HEK293 (cell line): ENCODE data around the gene DSC1.
A peak's percentile ranks its signal among the peaks of the same experiment; 100 is the strongest.

Experiments used
- BCL11A ChIP-seq: fragments of 450-650 bp; formaldehyde crosslinking; IDR thresholded peaks from 2 replicates; pipeline ENCODE4 v1.5.1; 2016; ENCODE audit warnings: low read depth, missing biosample characterization, missing genetic modification characterization
- GLI2 ChIP-seq: fragments of 450-650 bp; formaldehyde crosslinking; IDR thresholded peaks from 2 replicates; pipeline ENCODE4; 2017; ENCODE audit warnings: missing biosample characterization, missing genetic modification characterization, low read depth, borderline replicate concordance
- KLF1 ChIP-seq: fragments of 450-650 bp; formaldehyde crosslinking; IDR thresholded peaks from 2 replicates; pipeline ENCODE4 v1.5.1; 2016; ENCODE audit warnings: missing biosample characterization, missing genetic modification characterization
- KLF16 ChIP-seq: fragments of 450-650 bp; formaldehyde crosslinking; IDR thresholded peaks from 2 replicates; pipeline ENCODE4 v1.5.1; 2017; ENCODE audit warnings: missing biosample characterization, missing genetic modification characterization
- YY2 ChIP-seq: fragments of 450-650 bp; formaldehyde crosslinking; IDR thresholded peaks from 2 replicates; pipeline ENCODE4 v1.5.1; 2016; ENCODE audit warnings: missing biosample characterization, missing genetic modification characterization
- ZNF10 ChIP-seq: fragments of 450-650 bp; formaldehyde crosslinking; IDR thresholded peaks from 2 replicates; pipeline ENCODE4 v1.5.1; 2017; ENCODE audit warnings: missing biosample characterization, missing genetic modification characterization
- ZNF112 ChIP-seq: fragments of 450-650 bp; formaldehyde crosslinking; IDR thresholded peaks from 2 replicates; pipeline ENCODE4 v1.5.0; 2017; ENCODE audit warnings: missing biosample characterization, missing genetic modification characterization
- ZNF114 ChIP-seq: fragments of 450-650 bp; formaldehyde crosslinking; IDR thresholded peaks from 2 replicates; pipeline ENCODE4 v1.5.0; 2017; ENCODE audit warnings: missing biosample characterization, missing genetic modification characterization
- ZNF155 ChIP-seq: fragments of 450-650 bp; formaldehyde crosslinking; IDR thresholded peaks from 2 replicates; pipeline ENCODE4 v1.5.1; 2016; ENCODE audit warnings: missing biosample characterization, missing genetic modification characterization
- ZNF175 ChIP-seq: fragments of 450-650 bp; formaldehyde crosslinking; IDR thresholded peaks from 2 replicates; pipeline ENCODE4 v1.5.1; 2016; ENCODE audit warnings: missing biosample characterization, missing genetic modification characterization
- ZNF211 ChIP-seq: fragments of 450-650 bp; formaldehyde crosslinking; IDR thresholded peaks from 2 replicates; pipeline ENCODE4 v1.5.1; 2016; ENCODE audit warnings: low read depth, missing biosample characterization, missing genetic modification characterization
- ZNF221 ChIP-seq: fragments of 450-650 bp; formaldehyde crosslinking; IDR thresholded peaks from 2 replicates; pipeline ENCODE4 v1.5.1; 2017; ENCODE audit warnings: missing biosample characterization, missing genetic modification characterization, borderline replicate concordance
- ZNF266 ChIP-seq: fragments of 450-650 bp; formaldehyde crosslinking; IDR thresholded peaks from 2 replicates; pipeline ENCODE4 v1.5.1; 2016; ENCODE audit warnings: missing biosample characterization, missing genetic modification characterization, low read depth
- ZNF274 ChIP-seq, 2 experiments: fragments of 200-500 bp in 1 of 2; fragments of 450-650 bp in 1 of 2; sonication (Bioruptor generic) in 1 of 2; formaldehyde crosslinking in 1 of 2; IDR thresholded peaks; 2 replicates each; pipeline versions ENCODE4 v1.5.1 to v1.6.1; 2014 to 2016; ENCODE audit warnings: borderline replicate concordance in 1 of 2, inconsistent platforms in 1 of 2, low read length in 1 of 2, missing biosample characterization in 1 of 2, missing genetic modification characterization in 1 of 2
- ZNF341 ChIP-seq: fragments of 450-650 bp; formaldehyde crosslinking; IDR thresholded peaks from 2 replicates; pipeline ENCODE4; 2016; ENCODE audit warnings: low read depth, missing biosample characterization, missing genetic modification characterization
- ZNF391 ChIP-seq: fragments of 450-650 bp; formaldehyde crosslinking; IDR thresholded peaks from 2 replicates; pipeline ENCODE4 v1.5.1; 2016; ENCODE audit warnings: low read depth, missing biosample characterization, missing genetic modification characterization, borderline replicate concordance
- ZNF433 ChIP-seq: fragments of 450-650 bp; formaldehyde crosslinking; IDR thresholded peaks from 2 replicates; pipeline ENCODE4 v1.5.1; 2016; ENCODE audit warnings: missing biosample characterization, missing genetic modification characterization, low read depth
- ZNF473 ChIP-seq: fragments of 450-650 bp; formaldehyde crosslinking; IDR thresholded peaks from 2 replicates; pipeline ENCODE4 v1.5.1; 2017; ENCODE audit warnings: missing biosample characterization, missing genetic modification characterization
- ZNF561 ChIP-seq: fragments of 450-650 bp; IDR thresholded peaks from 2 replicates; pipeline ENCODE4 v1.5.1; 2018; ENCODE audit warnings: missing biosample characterization, missing genetic modification characterization, borderline replicate concordance
- ZNF600 ChIP-seq: fragments of 450-650 bp; formaldehyde crosslinking; IDR thresholded peaks from 2 replicates; pipeline ENCODE4 v1.5.1; 2016; ENCODE audit warnings: missing biosample characterization, missing genetic modification characterization
- ZNF777 ChIP-seq: fragments of 450-650 bp; formaldehyde crosslinking; IDR thresholded peaks from 2 replicates; pipeline ENCODE4 v1.5.1; 2017; ENCODE audit warnings: missing biosample characterization, missing genetic modification characterization, borderline replicate concordance
- ZNF791 ChIP-seq: fragments of 450-650 bp; formaldehyde crosslinking; IDR thresholded peaks from 2 replicates; pipeline ENCODE4 v1.5.1; 2016; ENCODE audit warnings: missing biosample characterization, missing genetic modification characterization
- TF ChIP-seq, protein P1 (sequence below): fragments of 450-650 bp; formaldehyde crosslinking; IDR thresholded peaks from 2 replicates; pipeline ENCODE4 v1.5.1; 2016; ENCODE audit warnings: missing biosample characterization, missing genetic modification characterization, low read depth
- TF ChIP-seq, protein P2 (sequence below): fragments of 450-650 bp; formaldehyde crosslinking; IDR thresholded peaks from 2 replicates; pipeline ENCODE4 v1.5.1; 2016; ENCODE audit warnings: missing biosample characterization, missing genetic modification characterization, borderline replicate concordance
- TF ChIP-seq, protein P3 (sequence below): IDR thresholded peaks from 2 replicates; pipeline ENCODE4 v1.6.1; 2011; ENCODE audit warnings: mild to moderate bottlenecking, low read depth, low read length, borderline replicate concordance
- TF ChIP-seq, protein P4 (sequence below): fragments of 450-650 bp; formaldehyde crosslinking; IDR thresholded peaks from 2 replicates; pipeline ENCODE4; 2016; ENCODE audit warnings: missing biosample characterization, missing genetic modification characterization
- TF ChIP-seq, protein P5 (sequence below): fragments of 450-650 bp; formaldehyde crosslinking; IDR thresholded peaks from 2 replicates; pipeline ENCODE4 v1.5.1; 2016; ENCODE audit warnings: missing biosample characterization, missing genetic modification characterization

The DSC1 gene

DNA sequence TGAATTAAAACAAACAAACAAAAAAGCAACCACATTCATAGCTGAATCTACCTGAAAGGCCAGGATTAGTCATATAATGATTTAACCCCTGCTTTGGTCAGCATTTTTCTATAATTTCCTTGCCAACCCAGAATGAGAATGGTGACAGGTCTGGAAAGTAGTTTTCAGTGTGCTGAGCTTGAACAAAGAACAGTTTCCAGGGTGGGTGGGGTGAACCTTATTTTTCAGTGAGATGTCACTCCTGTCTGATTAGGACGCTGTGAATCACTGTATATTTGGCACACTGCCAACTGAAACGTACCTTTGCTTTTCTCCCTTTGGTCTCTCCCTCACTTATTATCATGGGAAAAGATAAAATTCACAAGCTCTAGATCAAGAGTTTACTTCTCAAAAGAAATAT, 35.0 kb upstream of the DSC1 start (continued):
- TF ChIP-seq, protein P1, sequence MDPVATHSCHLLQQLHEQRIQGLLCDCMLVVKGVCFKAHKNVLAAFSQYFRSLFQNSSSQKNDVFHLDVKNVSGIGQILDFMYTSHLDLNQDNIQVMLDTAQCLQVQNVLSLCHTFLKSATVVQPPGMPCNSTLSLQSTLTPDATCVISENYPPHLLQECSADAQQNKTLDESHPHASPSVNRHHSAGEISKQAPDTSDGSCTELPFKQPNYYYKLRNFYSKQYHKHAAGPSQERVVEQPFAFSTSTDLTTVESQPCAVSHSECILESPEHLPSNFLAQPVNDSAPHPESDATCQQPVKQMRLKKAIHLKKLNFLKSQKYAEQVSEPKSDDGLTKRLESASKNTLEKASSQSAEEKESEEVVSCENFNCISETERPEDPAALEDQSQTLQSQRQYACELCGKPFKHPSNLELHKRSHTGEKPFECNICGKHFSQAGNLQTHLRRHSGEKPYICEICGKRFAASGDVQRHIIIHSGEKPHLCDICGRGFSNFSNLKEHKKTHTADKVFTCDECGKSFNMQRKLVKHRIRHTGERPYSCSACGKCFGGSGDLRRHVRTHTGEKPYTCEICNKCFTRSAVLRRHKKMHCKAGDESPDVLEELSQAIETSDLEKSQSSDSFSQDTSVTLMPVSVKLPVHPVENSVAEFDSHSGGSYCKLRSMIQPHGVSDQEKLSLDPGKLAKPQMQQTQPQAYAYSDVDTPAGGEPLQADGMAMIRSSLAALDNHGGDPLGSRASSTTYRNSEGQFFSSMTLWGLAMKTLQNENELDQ (tag by site-specific recombination): no peak
- no peak for TF ChIP-seq ZNF175 (tag by site-specific recombination)
- TF ChIP-seq, protein P2, sequence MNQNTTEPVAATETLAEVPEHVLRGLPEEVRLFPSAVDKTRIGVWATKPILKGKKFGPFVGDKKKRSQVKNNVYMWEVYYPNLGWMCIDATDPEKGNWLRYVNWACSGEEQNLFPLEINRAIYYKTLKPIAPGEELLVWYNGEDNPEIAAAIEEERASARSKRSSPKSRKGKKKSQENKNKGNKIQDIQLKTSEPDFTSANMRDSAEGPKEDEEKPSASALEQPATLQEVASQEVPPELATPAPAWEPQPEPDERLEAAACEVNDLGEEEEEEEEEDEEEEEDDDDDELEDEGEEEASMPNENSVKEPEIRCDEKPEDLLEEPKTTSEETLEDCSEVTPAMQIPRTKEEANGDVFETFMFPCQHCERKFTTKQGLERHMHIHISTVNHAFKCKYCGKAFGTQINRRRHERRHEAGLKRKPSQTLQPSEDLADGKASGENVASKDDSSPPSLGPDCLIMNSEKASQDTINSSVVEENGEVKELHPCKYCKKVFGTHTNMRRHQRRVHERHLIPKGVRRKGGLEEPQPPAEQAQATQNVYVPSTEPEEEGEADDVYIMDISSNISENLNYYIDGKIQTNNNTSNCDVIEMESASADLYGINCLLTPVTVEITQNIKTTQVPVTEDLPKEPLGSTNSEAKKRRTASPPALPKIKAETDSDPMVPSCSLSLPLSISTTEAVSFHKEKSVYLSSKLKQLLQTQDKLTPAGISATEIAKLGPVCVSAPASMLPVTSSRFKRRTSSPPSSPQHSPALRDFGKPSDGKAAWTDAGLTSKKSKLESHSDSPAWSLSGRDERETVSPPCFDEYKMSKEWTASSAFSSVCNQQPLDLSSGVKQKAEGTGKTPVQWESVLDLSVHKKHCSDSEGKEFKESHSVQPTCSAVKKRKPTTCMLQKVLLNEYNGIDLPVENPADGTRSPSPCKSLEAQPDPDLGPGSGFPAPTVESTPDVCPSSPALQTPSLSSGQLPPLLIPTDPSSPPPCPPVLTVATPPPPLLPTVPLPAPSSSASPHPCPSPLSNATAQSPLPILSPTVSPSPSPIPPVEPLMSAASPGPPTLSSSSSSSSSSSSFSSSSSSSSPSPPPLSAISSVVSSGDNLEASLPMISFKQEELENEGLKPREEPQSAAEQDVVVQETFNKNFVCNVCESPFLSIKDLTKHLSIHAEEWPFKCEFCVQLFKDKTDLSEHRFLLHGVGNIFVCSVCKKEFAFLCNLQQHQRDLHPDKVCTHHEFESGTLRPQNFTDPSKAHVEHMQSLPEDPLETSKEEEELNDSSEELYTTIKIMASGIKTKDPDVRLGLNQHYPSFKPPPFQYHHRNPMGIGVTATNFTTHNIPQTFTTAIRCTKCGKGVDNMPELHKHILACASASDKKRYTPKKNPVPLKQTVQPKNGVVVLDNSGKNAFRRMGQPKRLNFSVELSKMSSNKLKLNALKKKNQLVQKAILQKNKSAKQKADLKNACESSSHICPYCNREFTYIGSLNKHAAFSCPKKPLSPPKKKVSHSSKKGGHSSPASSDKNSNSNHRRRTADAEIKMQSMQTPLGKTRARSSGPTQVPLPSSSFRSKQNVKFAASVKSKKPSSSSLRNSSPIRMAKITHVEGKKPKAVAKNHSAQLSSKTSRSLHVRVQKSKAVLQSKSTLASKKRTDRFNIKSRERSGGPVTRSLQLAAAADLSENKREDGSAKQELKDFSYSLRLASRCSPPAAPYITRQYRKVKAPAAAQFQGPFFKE (tag by site-specific recombination): no peak
- TF ChIP-seq BCL11A (tag by site-specific recombination): no peak
- no peak for TF ChIP-seq ZNF266
- no peak for TF ChIP-seq ZNF155 (tag by site-specific recombination)
- TF ChIP-seq, protein P3, sequence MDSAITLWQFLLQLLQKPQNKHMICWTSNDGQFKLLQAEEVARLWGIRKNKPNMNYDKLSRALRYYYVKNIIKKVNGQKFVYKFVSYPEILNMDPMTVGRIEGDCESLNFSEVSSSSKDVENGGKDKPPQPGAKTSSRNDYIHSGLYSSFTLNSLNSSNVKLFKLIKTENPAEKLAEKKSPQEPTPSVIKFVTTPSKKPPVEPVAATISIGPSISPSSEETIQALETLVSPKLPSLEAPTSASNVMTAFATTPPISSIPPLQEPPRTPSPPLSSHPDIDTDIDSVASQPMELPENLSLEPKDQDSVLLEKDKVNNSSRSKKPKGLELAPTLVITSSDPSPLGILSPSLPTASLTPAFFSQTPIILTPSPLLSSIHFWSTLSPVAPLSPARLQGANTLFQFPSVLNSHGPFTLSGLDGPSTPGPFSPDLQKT: no peak
- peak; percentile 89 for TF ChIP-seq ZNF112
- TF ChIP-seq ZNF433 (tag by site-specific recombination): no peak
- TF ChIP-seq, protein P4, sequence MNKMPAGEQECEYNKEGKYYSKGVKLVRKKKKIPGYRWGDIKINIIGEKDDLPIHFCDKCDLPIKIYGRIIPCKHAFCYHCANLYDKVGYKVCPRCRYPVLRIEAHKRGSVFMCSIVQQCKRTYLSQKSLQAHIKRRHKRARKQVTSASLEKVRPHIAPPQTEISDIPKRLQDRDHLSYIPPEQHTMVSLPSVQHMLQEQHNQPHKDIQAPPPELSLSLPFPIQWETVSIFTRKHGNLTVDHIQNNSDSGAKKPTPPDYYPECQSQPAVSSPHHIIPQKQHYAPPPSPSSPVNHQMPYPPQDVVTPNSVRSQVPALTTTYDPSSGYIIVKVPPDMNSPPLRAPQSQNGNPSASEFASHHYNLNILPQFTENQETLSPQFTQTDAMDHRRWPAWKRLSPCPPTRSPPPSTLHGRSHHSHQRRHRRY (tag by site-specific recombination): no peak
- TF ChIP-seq ZNF600 (tag by site-specific recombination): no peak
- no peak for TF ChIP-seq GLI2
- no peak for TF ChIP-seq KLF1 (tag by site-specific recombination)
- TF ChIP-seq, protein P5, sequence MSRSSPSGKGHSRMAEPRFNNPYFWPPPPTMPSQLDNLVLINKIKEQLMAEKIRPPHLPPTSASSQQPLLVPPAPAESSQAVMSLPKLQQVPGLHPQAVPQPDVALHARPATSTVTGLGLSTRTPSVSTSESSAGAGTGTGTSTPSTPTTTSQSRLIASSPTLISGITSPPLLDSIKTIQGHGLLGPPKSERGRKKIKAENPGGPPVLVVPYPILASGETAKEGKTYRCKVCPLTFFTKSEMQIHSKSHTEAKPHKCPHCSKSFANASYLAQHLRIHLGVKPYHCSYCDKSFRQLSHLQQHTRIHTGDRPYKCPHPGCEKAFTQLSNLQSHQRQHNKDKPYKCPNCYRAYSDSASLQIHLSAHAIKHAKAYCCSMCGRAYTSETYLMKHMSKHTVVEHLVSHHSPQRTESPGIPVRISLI (tag by site-specific recombination): no peak
- TF ChIP-seq KLF16 (tag by site-specific recombination): no peak
- no peak for TF ChIP-seq ZNF274 (IDR thresholded peaks at IDR 0.05; ENCODE audit: low read length)
- TF ChIP-seq ZNF274 (tag by site-specific recombination; IDR thresholded peaks at IDR 0.05; ENCODE audit: borderline replicate concordance): no peak
- TF ChIP-seq ZNF221: peak; percentile 90; the same call in 1 of the 2 replicates
- no peak for TF ChIP-seq ZNF777 (tag by site-specific recombination)
- TF ChIP-seq YY2: no peak
- no peak for TF ChIP-seq ZNF211 (tag by site-specific recombination)
- no peak for TF ChIP-seq ZNF391 (tag by site-specific recombination)
- TF ChIP-seq ZNF114: no peak
- TF ChIP-seq ZNF561: peak; percentile 73; the same call in 1 of the 2 replicates
- no peak for TF ChIP-seq ZNF341
- no peak for TF ChIP-seq ZNF473
- no peak for TF ChIP-seq ZNF791
- TF ChIP-seq ZNF10: no peak
